Kidney (tissue), 14 donors: ENCODE results near the gene NHSL1. TPM values are rescaled to one million over a fixed set of nuclear protein-coding genes. Genes with fewer than 3 reads are reported as not detected.

Experiments used
- DNase-seq, 5 donors: peaks; one replicate each; pipeline ENCODE4 v3.0.0-alpha.2; 2013 to 2020
- FAIRE-seq: peaks from 2 replicates; lab custom pipeline; 2012; peaks lifted over from hg19 to GRCh38; lab: Jason Lieb, UNC
- H3K27ac ChIP-seq, 2 donors: one replicate each; pipeline ENCODE4 v1.7.0; 2013; ENCODE audit warnings: low read depth in 2 of 2, low read length in 2 of 2, inconsistent platforms in 1 of 2
- H3K27me3 ChIP-seq: one replicate; pipeline ENCODE4 v1.7.1; 2013; ENCODE audit warnings: low read length, inconsistent platforms; ENCODE audit not compliant: control insufficient read depth, insufficient read depth
- H3K36me3 ChIP-seq, 3 donors: one replicate each; pipeline versions ENCODE4 v1.7.0 to v1.7.1; 2013; ENCODE audit warnings: low read length in 3 of 3, control low read depth in 1 of 3, inconsistent platforms in 1 of 3; ENCODE audit not compliant: insufficient read depth in 3 of 3, control insufficient read depth in 2 of 3
- H3K4me1 ChIP-seq, 3 donors: one replicate each; pipeline versions ENCODE4 v1.7.0 to v1.7.1; 2013; ENCODE audit warnings: low read length in 3 of 3, inconsistent platforms in 1 of 3, low read depth in 1 of 3; ENCODE audit not compliant: control insufficient read depth in 2 of 3, insufficient read depth in 2 of 3
- H3K4me3 ChIP-seq, 3 donors: one replicate each; pipeline versions ENCODE4 v1.7.0 to v1.8.1; 2013; ENCODE audit warnings: low read length in 3 of 3, control low read depth in 1 of 3, inconsistent platforms in 1 of 3
- H3K9ac ChIP-seq, 3 donors: one replicate each; pipeline versions ENCODE4 v1.7.0 to v1.7.1; 2013; ENCODE audit warnings: low read length in 3 of 3, control low read depth in 1 of 3, inconsistent platforms in 1 of 3
- H3K9me3 ChIP-seq, 3 donors: one replicate each; pipeline versions ENCODE4 v1.7.0 to v1.7.1; 2013; ENCODE audit warnings: low read length in 3 of 3, control low read depth in 1 of 3, inconsistent platforms in 1 of 3; ENCODE audit not compliant: control insufficient read depth in 2 of 3, insufficient read depth in 1 of 3
- CTCF ChIP-seq: IDR thresholded peaks from 3 replicates; pipeline ENCODE4 v1.5.1; 2012; ENCODE audit warnings: mild to moderate bottlenecking, moderate library complexity, borderline replicate concordance; ENCODE audit not compliant: insufficient read depth; ENCODE audit errors: extremely low read depth
- intact Hi-C: fragments of 100-400 bp; cut with DNase I; formaldehyde crosslinking; loops from one replicate; pipeline ENCODE4 v1.11.1; 2022
- polyA plus RNA-seq: library from polyadenylated mRNA; stranded (reverse); fragments of 350-450 nt; fragmentation: Illumina TruSeq; extraction: RNeasy Lipid Tissue Mini Kit (QIAGEN cat#74804); gene quantifications from one replicate; pipeline ENCODE4 v1.2.3, GENCODE V29; 2014; ENCODE audit warnings: low read depth, low replicate concordance; ENCODE audit not compliant: insufficient read depth
- total RNA-seq: library from RNA; stranded (reverse); fragmentation: NEBNext Ultra II Directional; extraction: Animal tissue kit (Norgen Biotek cat#: 25700); gene quantifications from one replicate; pipeline ENCODE4 v1.2.1, GENCODE V29; 2021
- donor health status: control.
- donor health status: control.
- donor health status: control.
- donor health status: control.
- donor health status: control.
- donor health status: DM: yes; HTN: yes; CAD: no.
- donor health status: Normal renal cell carcinoma (clear cell type).

NHSL1 gene
- total and polyA plus RNA-seq, 2 donors from 2014 or later: 4.4 to 31.4 TPM

- Histone ChIP-seq H3K27me3 (no peaks in the 10 kb centered on the region), H3K9ac (no peak overlapping the region), H3K36me3 (no peaks in the 10 kb centered on the region), H3K27ac (peak overlapping the region; percentile 38 to 39), H3K9me3 (no peaks in the 10 kb centered on the region), H3K4me1 (peaks cover 4 to 36% (median 11%) of the 10 kb centered on the region in 3 donors), H3K4me3 (peak overlapping the region in 1 of 3 donors; percentile 31)
- TF ChIP-seq CTCF: no peak
- intact Hi-C loops: no loop called here
- DNase-seq (peak in 4 of 5 donors; percentile 52 to 88 (median 80)), FAIRE-seq (peak; percentile 76)
These were observed 5.9 kb downstream of the NHSL1 start for GRCh38 chr6:138493413-138493812.

GRCh38 chr6:138492871-138493270 lies 6.4 kb downstream of the NHSL1 start:
- Histone ChIP-seq H3K36me3 (no peaks in the 10 kb centered on the region), H3K4me1 (peaks cover 4 to 36% (median 11%) of the 10 kb centered on the region in 3 donors), H3K9ac (no peak overlapping the region), H3K4me3 (no peak overlapping the region), H3K27me3 (no peaks in the 10 kb centered on the region), H3K9me3 (no peaks in the 10 kb centered on the region), H3K27ac (peak overlapping the region; percentile 6 to 29)
- FAIRE-seq (no peak), DNase-seq (no peak)
- intact Hi-C loops: no loop called here
- TF ChIP-seq CTCF: no peak

- Histone ChIP-seq H3K27me3 (no peaks in the 10 kb centered on the region), H3K9ac (no peak overlapping the region), H3K4me1 (peaks cover 4 to 42% (median 11%) of the 10 kb centered on the region in 3 donors), H3K36me3 (no peaks in the 10 kb centered on the region), H3K9me3 (no peaks in the 10 kb centered on the region), H3K27ac (no peak overlapping the region), H3K4me3 (no peak overlapping the region)
- peak in 3 of 5 donors; percentile 39 to 57 (median 47) for DNase-seq
- intact Hi-C loops: no loop called here
- no peak for TF ChIP-seq CTCF
- FAIRE-seq: no peak
These were observed 7.2 kb downstream of the NHSL1 start for GRCh38 chr6:138492113-138492512.

GRCh38 chr6:138491017-138491416 lies 8.3 kb downstream of the NHSL1 start:
- no peak for FAIRE-seq
- H3K27ac ChIP-seq: peak overlapping the region in 1 of 2 donors; percentile 12
- no peak overlapping the region for H3K9ac ChIP-seq

More at GRCh38 chr6:138491017-138491416, 8.3 kb downstream of the NHSL1 start:
- Histone ChIP-seq H3K27me3 (no peaks in the 10 kb centered on the region), H3K4me3 (no peak overlapping the region), H3K9me3 (no peaks in the 10 kb centered on the region), H3K36me3 (no peaks in the 10 kb centered on the region), H3K4me1 (peaks cover 4 to 51% (median 14%) of the 10 kb centered on the region in 3 donors)
- intact Hi-C loops: no loop called here
- no peak for TF ChIP-seq CTCF
- no peak for DNase-seq
